HG03039 (cell line): ENCODE measurements around the gene SERPINB10.
"Not testable (repeated sequence)": the region's sequence is repeated elsewhere in the genome, so short reads cannot be mapped to it uniquely, and the experiment has no call there.

Experiments used
- ATAC-seq: cut with Tn5 transposase; IDR thresholded peaks from one replicate; pipeline ENCODE4 v1.9.1; 2021; ENCODE audit warnings: mild to moderate bottlenecking, moderate library complexity; ENCODE audit not compliant: unreplicated experiment

The SERPINB10 gene

DNA sequence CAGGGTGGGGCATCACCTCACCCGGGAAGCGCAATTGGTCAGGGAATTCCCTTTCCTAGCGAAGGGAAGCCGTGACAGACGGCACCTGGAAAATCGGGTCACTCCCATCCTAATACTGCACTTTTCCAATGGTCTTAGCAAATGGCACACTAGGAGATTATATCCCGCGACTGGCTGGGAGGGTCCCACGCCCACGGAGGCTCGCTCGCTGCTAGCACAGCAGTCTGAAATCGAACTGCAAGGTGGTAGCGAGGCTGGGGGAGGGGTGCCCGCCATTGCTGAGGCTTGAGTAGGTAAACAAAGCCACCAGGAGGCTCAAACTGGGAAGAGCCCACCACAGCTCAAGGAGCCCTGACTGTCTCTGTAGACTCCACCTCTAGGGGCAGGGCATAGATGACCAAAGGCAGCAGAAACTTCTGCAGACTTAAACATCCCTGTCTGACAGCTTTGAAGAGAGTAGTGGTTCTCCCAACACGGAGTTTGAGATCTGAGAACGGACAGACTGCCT is 32.8 kb downstream of the SERPINB10 start:
- ATAC-seq: not testable (repeated sequence)

GRCh38 chr18:63947051-63947790 is 39.5 kb downstream of the SERPINB10 start:
- no peak for ATAC-seq

- ATAC-seq: peak; percentile 94
These were observed 41.4 kb downstream of the SERPINB10 start, which contains the start of gene HMSD for GRCh38 chr18:63949068-63949737. Gene HMSD (plus strand): TSS chr18:63949301. CDS start chr18:63953456, 4,155 bp downstream.

DNA sequence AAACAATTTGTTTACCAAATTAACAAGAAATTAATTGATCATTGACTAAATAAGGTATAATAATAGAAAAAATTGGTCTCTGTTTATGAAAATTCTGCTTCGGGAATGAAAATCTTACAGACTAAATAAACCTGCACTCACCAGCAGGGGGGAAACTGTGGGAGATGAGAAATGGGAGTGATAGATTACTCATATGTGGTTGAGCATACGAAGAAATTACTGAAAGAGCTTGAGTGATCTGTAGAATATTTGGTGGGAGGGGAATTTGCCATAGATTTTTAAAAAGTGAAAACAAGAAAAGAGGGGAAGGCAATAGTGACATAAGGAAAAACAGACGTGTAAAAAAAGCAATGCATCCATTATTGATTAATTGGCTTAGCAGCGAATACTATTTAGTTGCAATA is 43.5 kb downstream of the SERPINB10 start:
- peak; percentile 46 for ATAC-seq

GRCh38 chr18:63953811-63954210 is 46.1 kb downstream of the SERPINB10 start:
- ATAC-seq: no peak

- ATAC-seq: no peak
These were observed 49.0 kb downstream of the SERPINB10 start for GRCh38 chr18:63956755-63957154.

- ATAC-seq: no peak
These were observed 53.1 kb downstream of the SERPINB10 start for GRCh38 chr18:63960891-63961290.

- no peak for ATAC-seq
These were observed 53.8 kb downstream of the SERPINB10 start for GRCh38 chr18:63961435-63961980.

DNA sequence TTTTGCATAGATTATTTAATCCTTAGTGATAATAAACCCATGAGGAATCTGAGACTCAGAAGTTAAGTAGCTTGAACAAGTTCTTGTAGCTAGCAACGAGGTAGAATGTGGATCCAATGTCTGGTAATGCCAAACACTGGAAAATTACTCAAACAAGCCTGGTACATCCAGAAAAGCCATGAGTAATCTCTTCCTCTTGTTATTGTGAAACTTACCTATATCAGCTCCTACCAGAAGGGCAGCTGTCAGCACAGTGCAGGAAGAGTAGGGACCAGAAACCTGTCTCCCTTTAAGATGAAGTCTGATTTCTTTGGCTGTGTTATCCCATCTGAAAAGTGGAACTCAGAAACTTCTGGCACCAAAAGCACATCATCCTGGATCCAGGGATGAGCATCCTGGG is 54.4 kb downstream of the SERPINB10 start:
- ATAC-seq: no peak

DNA sequence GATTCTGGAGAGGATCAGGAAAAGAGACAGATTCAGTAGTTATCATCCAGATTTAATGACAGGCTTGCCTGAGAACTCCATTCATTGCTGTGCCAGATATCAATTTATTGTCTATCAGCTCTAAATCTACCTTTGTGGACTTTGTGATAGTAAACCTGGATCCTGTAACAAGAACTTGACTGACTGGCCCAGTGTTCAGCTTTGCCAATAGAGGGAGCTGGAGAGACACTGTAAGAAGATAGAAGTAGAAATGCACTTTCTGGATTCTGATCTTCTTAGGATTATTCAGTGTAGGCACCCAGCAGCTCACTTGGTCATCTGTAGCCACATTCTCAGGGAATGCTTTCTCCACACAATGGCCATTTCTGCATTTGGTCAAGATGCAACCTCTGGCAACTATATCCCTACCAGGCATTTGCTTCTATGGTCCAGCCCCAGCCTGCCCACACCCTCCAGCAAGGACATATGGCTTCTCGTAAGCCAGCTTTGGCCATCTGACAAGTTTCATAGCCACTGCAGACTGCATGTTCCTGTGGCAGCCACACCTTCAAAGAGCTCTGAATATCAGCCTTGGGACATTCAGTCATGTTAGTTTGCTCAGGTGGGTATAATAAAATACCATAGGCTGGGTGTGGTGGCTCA is 56.0 kb downstream of the SERPINB10 start:
- ATAC-seq: peak; percentile 82

GRCh38 chr18:63964908-63965307 is 57.1 kb downstream of the SERPINB10 start:
- no peak for ATAC-seq

DNA sequence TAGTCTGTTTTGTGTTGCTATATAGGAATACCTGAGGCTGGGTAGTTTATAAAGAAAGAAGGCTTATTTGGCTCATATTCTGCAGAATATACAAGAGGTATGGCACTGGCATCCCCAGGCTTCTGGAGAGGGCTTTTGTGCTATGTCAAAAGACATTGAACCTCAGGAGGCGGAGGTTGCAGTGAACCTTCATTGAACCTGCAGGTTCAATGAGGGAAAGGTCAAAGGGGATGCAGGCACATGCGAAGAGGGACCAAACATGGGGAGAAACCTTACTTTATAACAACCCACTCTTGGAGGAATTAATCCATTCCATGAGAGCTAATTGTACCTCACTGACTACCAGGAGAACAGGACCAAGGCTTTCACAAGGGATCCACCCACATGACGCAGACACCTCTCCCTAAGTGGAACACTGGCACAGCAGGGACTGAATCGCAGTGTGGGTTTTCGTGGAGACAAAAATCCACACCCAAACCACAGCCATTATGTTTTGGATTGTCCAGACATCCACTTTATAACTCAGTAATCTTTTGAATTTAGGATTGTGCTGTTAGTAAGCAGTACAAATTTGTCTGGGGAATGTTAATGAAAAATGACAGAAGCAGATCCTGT is 58.1 kb downstream of the SERPINB10 start:
- no peak for ATAC-seq

- ATAC-seq: peak; percentile 89
These were observed 62.4 kb downstream of the SERPINB10 start, which contains the start of gene SERPINB8 for GRCh38 chr18:63969942-63970808. Gene SERPINB8 (plus strand): TSS chr18:63970081. CDS start chr18:63978309, 8,228 bp downstream.

- ATAC-seq: no peak
These were observed 63.0 kb downstream of the SERPINB10 start for GRCh38 chr18:63970809-63971205.

GRCh38 chr18:63971320-63972001 is 63.7 kb downstream of the SERPINB10 start:
- no peak for ATAC-seq

DNA sequence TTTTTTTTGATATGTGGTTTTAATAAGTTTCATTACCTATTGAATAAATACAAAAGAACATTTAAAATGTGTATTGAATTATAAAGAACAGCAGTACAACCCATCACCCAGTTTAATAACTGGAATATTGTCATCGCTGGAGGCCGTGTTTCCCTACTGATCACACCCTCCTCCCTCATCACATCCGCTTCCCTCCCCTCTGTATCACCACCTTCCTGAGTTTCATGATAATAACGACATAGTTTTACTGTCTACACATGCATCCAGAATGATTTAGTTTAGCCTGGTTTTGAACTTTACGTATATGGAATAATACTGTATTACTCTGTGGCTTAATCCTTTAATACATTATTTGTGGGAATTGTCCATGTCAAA is 64.2 kb downstream of the SERPINB10 start:
- no peak for ATAC-seq

GRCh38 chr18:63974991-63975390 is 67.2 kb downstream of the SERPINB10 start:
- no peak for ATAC-seq

DNA sequence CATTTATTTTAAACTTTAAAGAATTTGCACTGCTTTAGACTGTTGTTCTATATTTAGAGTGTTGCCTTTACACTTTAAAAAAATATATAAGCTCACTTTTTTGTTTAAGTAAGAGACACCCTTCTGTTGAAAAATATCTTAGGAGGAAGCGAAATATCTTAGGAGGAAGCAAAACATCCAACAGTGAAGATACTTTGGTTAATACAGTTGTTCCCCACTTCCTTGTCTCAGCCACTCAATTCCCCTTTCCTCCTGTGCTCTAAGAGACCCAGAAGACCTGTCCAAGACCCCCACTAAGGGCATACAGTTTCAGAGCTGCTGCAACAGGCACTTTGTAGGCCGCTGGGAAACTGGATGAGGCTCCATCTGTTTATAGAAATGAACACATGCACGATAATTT is 67.9 kb downstream of the SERPINB10 start:
- no peak for ATAC-seq

DNA sequence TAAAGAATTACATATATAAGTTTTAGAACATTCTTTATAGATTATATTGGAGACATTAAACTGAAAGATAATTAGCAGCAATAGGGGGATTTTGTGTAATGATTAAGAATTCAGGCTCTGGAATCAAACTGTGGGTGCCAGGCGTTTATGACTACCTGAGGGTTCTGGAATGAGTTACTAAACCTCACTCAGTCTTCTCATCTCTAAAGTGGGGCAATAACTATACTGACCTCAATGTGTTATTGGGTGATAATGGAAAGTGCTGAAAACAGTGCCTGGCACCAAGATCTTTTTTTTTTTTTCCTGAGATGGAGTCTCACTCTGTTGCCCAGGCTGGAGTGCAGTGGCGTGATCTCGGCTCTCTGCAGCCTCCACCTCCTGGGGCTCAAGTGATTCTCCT is 69.3 kb downstream of the SERPINB10 start:
- no peak for ATAC-seq
